GM12878 (cell line): ENCODE measurements around the gene COL1A2. TPM values are rescaled to one million over a fixed set of nuclear protein-coding genes. Genes with fewer than 3 reads are reported as not detected.

Experiments
- ATAC-seq: fragments of 200-7000 bp; cut with Tn5 transposase; 3 replicates; pipeline ENCODE4 v1.9.1; 2020; ENCODE audit warnings: mild to moderate bottlenecking, moderate library complexity
- BruUV-seq: library from RNA; stranded (reverse); fragments of 400-500 nt; replicated peaks from 2 replicates; lab custom pipeline; 2021; lab: Mats Ljungman, UMichigan
- CTCF ChIA-PET: fragments of 300-600 bp; sonication (Branson Sonifier 250); formaldehyde crosslinking; extraction: SDS; loops from one replicate; lab custom pipeline; 2021; ENCODE audit warnings: inconsistent platforms; lab: Yijun Ruan, JAX
- POLR2A ChIA-PET: fragments of 350-600 bp; formaldehyde crosslinking; extraction: SDS; loops from one replicate; lab custom pipeline; 2021; ENCODE audit warnings: inconsistent platforms; lab: Charles Lee
- RAD21 ChIA-PET: fragments of 300-600 bp; sonication (Branson Sonifier 250); formaldehyde crosslinking; loops from one replicate; lab custom pipeline; 2023; ENCODE audit warnings: antibody characterized with exemption; ENCODE audit not compliant: unreplicated experiment; lab: Charles Lee
- SMC1A ChIA-PET: fragments of 300-600 bp; sonication (Branson Sonifier 250); formaldehyde crosslinking; loops from one replicate; lab custom pipeline; 2023; ENCODE audit not compliant: unreplicated experiment, uncharacterized antibody; lab: Charles Lee
- DNase-seq: peaks from one replicate; pipeline ENCODE4 v3.0.0-alpha.2; 2011; ENCODE audit warnings: low read depth, low spot score
- FAIRE-seq: peaks from 3 replicates; lab custom pipeline; 2011; peaks lifted over from hg19 to GRCh38; lab: Jason Lieb, UNC
- H2AFZ ChIP-seq: 2 replicates; pipeline ENCODE4 v1.6.0; 2011; ENCODE audit warnings: low read depth, low read length, control low read depth; ENCODE audit not compliant: control insufficient read depth
- H3K27ac ChIP-seq: 2 replicates; pipeline ENCODE4 v1.5.1; 2011; ENCODE audit warnings: control low read depth; ENCODE audit not compliant: control insufficient read depth, insufficient read depth
- H3K27me3 ChIP-seq, 2 experiments: replicated peaks in 1 of 2; 2 replicates each; pipeline versions ENCODE4 v1.6.0 to v1.6.1; 2011; ENCODE audit warnings: low read length in 1 of 2; ENCODE audit not compliant: control insufficient read depth in 2 of 2, insufficient read depth in 2 of 2
- H3K36me3 ChIP-seq, 2 experiments: 2 replicates each; pipeline ENCODE4 v1.5.1; 2011; ENCODE audit warnings: low read length in 1 of 2; ENCODE audit not compliant: control insufficient read depth in 2 of 2, insufficient read depth in 2 of 2
- H3K4me1 ChIP-seq: 2 replicates; pipeline ENCODE4 v1.6.1; 2011; ENCODE audit warnings: mild to moderate bottlenecking, low read length, moderate library complexity, mixed read lengths; ENCODE audit not compliant: control insufficient read depth, insufficient read depth
- H3K4me2 ChIP-seq: 2 replicates; pipeline ENCODE4 v1.6.0; 2011; ENCODE audit warnings: control low read depth; ENCODE audit not compliant: control insufficient read depth, insufficient read depth
- H3K4me3 ChIP-seq: fragments of 200-600 bp; sonication (generic); 2 replicates; pipeline ENCODE4 v1.5.1; 2016
- H3K79me2 ChIP-seq: 2 replicates; pipeline ENCODE4 v1.6.0; 2011; ENCODE audit warnings: low read length; ENCODE audit not compliant: control insufficient read depth, insufficient read depth
- H3K9ac ChIP-seq: 2 replicates; pipeline ENCODE4 v1.8.0; 2011; ENCODE audit warnings: low read length, control low read depth, mixed read lengths; ENCODE audit not compliant: control insufficient read depth, insufficient read depth
- H3K9me3 ChIP-seq: replicated peaks from 3 replicates; pipeline ENCODE4 v1.5.1; 2011; ENCODE audit warnings: mild to moderate bottlenecking, low read length; ENCODE audit not compliant: control insufficient read depth, insufficient read depth
- H4K20me1 ChIP-seq: 2 replicates; pipeline ENCODE4 v1.6.0; 2011; ENCODE audit not compliant: control insufficient read depth, insufficient read depth
- CUX1 ChIP-seq: IDR thresholded peaks from 2 replicates; pipeline ENCODE4 v1.6.1; 2012; ENCODE audit warnings: improper control_type of control experiment, low read depth, low read length; ENCODE audit not compliant: insufficient replicate concordance
- RAD21 ChIP-seq: IDR thresholded peaks from 2 replicates; pipeline ENCODE4 v1.6.1; 2011; ENCODE audit warnings: mild to moderate bottlenecking, low read depth, low read length, moderate library complexity; ENCODE audit not compliant: insufficient read depth
- SKIL ChIP-seq: fragments of 450-650 bp; IDR thresholded peaks from 2 replicates; pipeline ENCODE4 v1.6.1; 2017; ENCODE audit warnings: mild to moderate bottlenecking, low read depth, inconsistent platforms; ENCODE audit not compliant: poor library complexity, severe bottlenecking
- STAT1 ChIP-seq: fragments of 450-650 bp; conservative IDR thresholded peaks from 2 replicates; pipeline ENCODE4 v1.6.1; 2014; ENCODE audit warnings: antibody characterized with exemption, mild to moderate bottlenecking
- WGBS: methylation state at CpG from one replicate; pipeline ENCODE4 v1.1.6; 2016; ENCODE audit warnings: low lambda C conversion rate; ENCODE audit not compliant: insufficient replicate concordance, insufficient coverage; ENCODE audit errors: missing lambda C conversion rate; 5-methylcytosine and 5-hydroxymethylcytosine counted together
- in situ Hi-C: fragments of 300-500 bp; cut with MboI; formaldehyde crosslinking; loops from 9 replicates; pipeline ENCODE4 v1.14.3; 2018; ENCODE audit warnings: mixed read lengths
- intact Hi-C: fragments of 100-400 bp; cut with micrococcal nuclease; formaldehyde crosslinking; loops from one replicate; pipeline ENCODE4 v1.14.2; 2022; ENCODE audit not compliant: unreplicated experiment
- polyA plus RNA-seq, 11 experiments: library from polyadenylated mRNA; depleted of rRNA in 4 of 11; unstranded in 6 of 11; stranded (reverse) in 5 of 11; fragments of >200 nt; fragmentation: Nextera tagmentation in 4 of 11; fragmentation: Illumina TruSeq in 1 of 11; extraction: Ambion mirVana in 4 of 11; extraction: Trizol in 1 of 11; gene quantifications; 1 replicate in 1 of 11; 2 replicates in 10 of 11; pipeline versions ENCODE4 v1.2.1 to v1.2.3, GENCODE V29; 2011 to 2016; ENCODE audit warnings: inconsistent platforms in 2 of 11, missing spikeins in 2 of 11, low read depth in 1 of 11
- total RNA-seq, 4 experiments: library from RNA; depleted of rRNA in 3 of 4; stranded (reverse); fragments of >200 nt in 3 of 4; fragmentation: Illumina TruSeq in 1 of 4; extraction: Trizol in 1 of 4; gene quantifications; 2 replicates each; pipeline versions ENCODE4 v1.2.1 to v1.2.3, GENCODE V29; 2013 to 2021

Gene COL1A2
- total and polyA plus RNA-seq, 10 of the 15 experiments (the other 5 are each of a cell fraction or from before 2014, with no cell fraction given), result 0.03 to 2.5 (median 0.76) TPM; not detected in 4

- no peak overlapping the region for H3K9ac ChIP-seq
- ChIA-PET POLR2A (no interaction called here), RAD21 (interaction anchor here (0.7 kb wide), 1 partner anchor 123 kb away, joined by 3 read pairs; no protein-coding TSS in a partner anchor), SMC1A (interaction anchor here (1.1 kb wide), 2 partner anchors 20 to 89 kb away, joined by 3 read pairs; no protein-coding TSS in a partner anchor)
- H3K27me3 ChIP-seq, result no peaks in the 10 kb centered on the region
- H3K36me3 ChIP-seq, result no peaks in the 10 kb centered on the region
- H3K79me2 ChIP-seq, result no peaks in the 10 kb centered on the region
- H3K4me2 ChIP-seq, result no peak overlapping the region
- no TSS peak for BruUV-seq
- H3K4me3 ChIP-seq, result no peak overlapping the region
- no peak for ATAC-seq
- H4K20me1 ChIP-seq, result no peaks in the 10 kb centered on the region
- WGBS, result 13% methylated on average over 5 of the region's 5 CpGs
- H3K4me1 ChIP-seq, result no peaks in the 10 kb centered on the region
- TF ChIP-seq STAT1, result no peak
- no peak for TF ChIP-seq RAD21
- no peak for TF ChIP-seq CUX1
- TF ChIP-seq SKIL, result no peak
- TF ChIP-seq, all 136 proteins: peak for 0
- intact Hi-C loops, result no loop called here
- FAIRE-seq, result no peak
- CTCF ChIA-PET, result interaction anchor here (1.1 kb wide), 1 partner anchor 1322 kb away, joined by 3 read pairs; no protein-coding TSS in a partner anchor
- Histone ChIP-seq H3K9me3 (no peaks in the 10 kb centered on the region), H2AFZ (no peak overlapping the region), H3K27ac (no peak overlapping the region)
- no peak for DNase-seq
- in situ Hi-C loops, result no loop called here
These were observed 26.3 kb upstream of the COL1A2 start for GRCh38 chr7:94368371-94368791.
